GM23338 (cell line): Measurements from ENCODE around the gene BNC2. TPM values are rescaled to one million over a fixed set of nuclear protein-coding genes. Genes with fewer than 3 reads are reported as not detected.

Experiments
- ATAC-seq: fragments of 200-7000 bp; cut with Tn5 transposase; 3 replicates; pipeline ENCODE4 v1.9.1; 2020
- DNase-seq: peaks from one replicate; pipeline ENCODE4 v3.0.0-alpha.2; 2015; ENCODE audit warnings: low spot score
- H2AFZ ChIP-seq: fragments of 200-600 bp; sonication (generic); 2 replicates; pipeline ENCODE4 v1.8.0; 2016; ENCODE audit warnings: antibody characterized with exemption, mild to moderate bottlenecking, moderate library complexity
- H3F3A ChIP-seq: fragments of 200-600 bp; sonication (generic); replicated peaks from 2 replicates; pipeline ENCODE4 v1.8.0; 2017; ENCODE audit warnings: antibody characterized with exemption, mixed run types, low read depth
- H3K27ac ChIP-seq: fragments of 200-600 bp; sonication (generic); 2 replicates; pipeline ENCODE4 v1.6.1; 2016; ENCODE audit warnings: low read depth
- H3K27me3 ChIP-seq: fragments of 200-600 bp; sonication (generic); 2 replicates; pipeline ENCODE4 v1.8.0; 2016; ENCODE audit warnings: mild to moderate bottlenecking, mixed run types, moderate library complexity; ENCODE audit not compliant: insufficient read depth
- H3K36me3 ChIP-seq: fragments of 200-600 bp; sonication (generic); 2 replicates; pipeline ENCODE4 v1.8.0; 2016; ENCODE audit warnings: mild to moderate bottlenecking; ENCODE audit not compliant: insufficient read depth
- H3K4me1 ChIP-seq: fragments of 200-600 bp; sonication (generic); 2 replicates; pipeline ENCODE4 v1.8.0; 2016; ENCODE audit warnings: mild to moderate bottlenecking, moderate library complexity; ENCODE audit not compliant: insufficient read depth
- H3K4me2 ChIP-seq: fragments of 200-600 bp; sonication (generic); 2 replicates; pipeline ENCODE4 v1.7.1; 2017; ENCODE audit warnings: mixed run types
- H3K4me3 ChIP-seq: fragments of 200-600 bp; sonication (generic); 2 replicates; pipeline ENCODE4 v1.6.1; 2016; ENCODE audit warnings: mixed run types
- H3K79me2 ChIP-seq: fragments of 200-600 bp; sonication (generic); replicated peaks from 2 replicates; pipeline ENCODE4 v1.8.0; 2017; ENCODE audit warnings: mild to moderate bottlenecking; ENCODE audit not compliant: insufficient read depth
- H3K9me2 ChIP-seq: fragments of 200-600 bp; sonication (generic); 2 replicates; pipeline ENCODE4 v1.8.0; 2017; ENCODE audit not compliant: insufficient read depth
- H4K20me1 ChIP-seq: fragments of 200-600 bp; sonication (generic); replicated peaks from 2 replicates; pipeline ENCODE4 v1.8.0; 2017; ENCODE audit warnings: mild to moderate bottlenecking; ENCODE audit not compliant: insufficient read depth
- H3K27ac Mint-ChIP-seq: 2 replicates; pipeline ENCODE4 v1.8.0; 2020; ENCODE audit warnings: inconsistent platforms, mild to moderate bottlenecking, moderate library complexity, mixed read lengths
- H3K27me3 Mint-ChIP-seq: 3 replicates; pipeline ENCODE4 v1.8.0; 2022; ENCODE audit warnings: low read depth, mild to moderate bottlenecking, moderate library complexity, mixed read lengths, inconsistent platforms; ENCODE audit not compliant: insufficient read depth, poor library complexity
- H3K36me3 Mint-ChIP-seq: 3 replicates; pipeline ENCODE4 v1.8.0; 2021; ENCODE audit warnings: low read depth, mild to moderate bottlenecking, inconsistent platforms, moderate library complexity, mixed read lengths
- H3K4me1 Mint-ChIP-seq: 3 replicates; pipeline ENCODE4 v1.8.0; 2020; ENCODE audit warnings: mild to moderate bottlenecking, inconsistent platforms, mixed read lengths
- H3K4me3 Mint-ChIP-seq: 3 replicates; pipeline ENCODE4 v1.8.0; 2021; ENCODE audit warnings: moderate library complexity, mild to moderate bottlenecking, inconsistent platforms, mixed read lengths
- H3K9me3 Mint-ChIP-seq: 3 replicates; pipeline ENCODE4 v1.8.0; 2020; ENCODE audit warnings: moderate library complexity, mild to moderate bottlenecking, inconsistent platforms, mixed read lengths
- CTCF ChIP-seq, 2 experiments: fragments of 200-600 bp in 1 of 2; sonication (generic) in 1 of 2; conservative IDR thresholded peaks; 2 replicates each; pipeline versions ENCODE4 v1.5.1 to v1.6.1; 2016 to 2017; ENCODE audit warnings: antibody characterized with exemption in 2 of 2, low read depth in 2 of 2, mild to moderate bottlenecking in 2 of 2, moderate library complexity in 1 of 2
- EZH2phosphoT487 ChIP-seq: fragments of 200-600 bp; sonication (generic); IDR thresholded peaks from one replicate; pipeline ENCODE4 v1.8.1; 2018; ENCODE audit warnings: antibody characterized with exemption; ENCODE audit not compliant: unreplicated experiment
- JUNB ChIP-seq: IDR thresholded peaks from one replicate; pipeline ENCODE4 v1.6.1; 2016; ENCODE audit warnings: antibody characterized with exemption; ENCODE audit not compliant: unreplicated experiment
- ZNF114 ChIP-seq: fragments of 250-450 bp; sonication (Bioruptor Pico); IDR thresholded peaks from 2 replicates; pipeline ENCODE4 v1.5.0; 2020; ENCODE audit warnings: mild to moderate bottlenecking, moderate library complexity
- ZNF331 ChIP-seq: fragments of 250-450 bp; sonication (Bioruptor Pico); IDR thresholded peaks from 2 replicates; pipeline ENCODE4 v1.5.0; 2020; ENCODE audit warnings: low read depth, mild to moderate bottlenecking, moderate library complexity
- polyA plus RNA-seq: library from polyadenylated mRNA; unstranded; fragments of >200 nt; fragmentation: Nextera tagmentation; extraction: Ambion mirVana; gene quantifications from 2 replicates; pipeline ENCODE4 v1.2.1, GENCODE V29; 2016
- total RNA-seq: library from RNA; depleted of rRNA; stranded (reverse); fragments of >200 nt; shearing (Covaris generic); gene quantifications from 2 replicates; pipeline ENCODE4 v1.2.3, GENCODE V29; 2014

The BNC2 gene
- total and polyA plus RNA-seq, 2 experiments from 2014 or later, result 12.7 to 13.2 TPM

GRCh38 chr9:16877256-16877655 is 6.8 kb upstream of the BNC2 start:
- H3K4me3 ChIP-seq, result no peak overlapping the region
- H4K20me1 ChIP-seq, result no peaks in the 10 kb centered on the region
- no peak overlapping the region for H3K27ac ChIP-seq
- no peaks in the 10 kb centered on the region for H3K79me2 ChIP-seq
- H3K9me2 ChIP-seq, result no peaks in the 10 kb centered on the region; the same call in 1 of the 2 replicates
- DNase-seq, result no peak
- no peaks in the 10 kb centered on the region; the same call in 1 of the 2 replicates for H3F3A ChIP-seq
- TF ChIP-seq EZH2phosphoT487, result no peak
- no peak for TF ChIP-seq CTCF (conservative IDR thresholded peaks at IDR 0.05; ENCODE audit: low read depth in 2 of 2)
- H3K27me3 ChIP-seq, result 0 out of 2 replicates have a peak, but pooled peaks cover 4% of the 10 kb centered on the region
- Mint-ChIP-seq H3K36me3 (peaks cover 7% of the 10 kb centered on the region; the same call in 1 of the 3 replicates), H3K27me3 (no peaks in the 10 kb centered on the region), H3K27ac (no peak overlapping the region), H3K4me1 (peaks cover 13% of the 10 kb centered on the region), H3K9me3 (peaks cover 16% of the 10 kb centered on the region), H3K4me3 (no peak overlapping the region)
- no peaks in the 10 kb centered on the region for H3K36me3 ChIP-seq
- H2AFZ ChIP-seq, result peak overlapping the region; percentile 66; the same call in 1 of the 2 replicates
- H3K4me1 ChIP-seq, result peaks cover 21% of the 10 kb centered on the region
- ATAC-seq, result no peak
- no peak overlapping the region for H3K4me2 ChIP-seq

- H3K27me3 ChIP-seq, result peaks cover 12% of the 10 kb centered on the region
- no peaks in the 10 kb centered on the region; the same call in 1 of the 2 replicates for H4K20me1 ChIP-seq
- no peak overlapping the region for H3K27ac ChIP-seq
- no peak overlapping the region for H3K4me3 ChIP-seq
- TF ChIP-seq ZNF331 (CRISPR knock-in tag), result no peak
- no peak for TF ChIP-seq ZNF114 (CRISPR knock-in tag)
- no peak for TF ChIP-seq JUNB
- TF ChIP-seq CTCF (conservative IDR thresholded peaks at IDR 0.05; ENCODE audit: low read depth in 2 of 2), result no peak
- no peaks in the 10 kb centered on the region for H3K36me3 ChIP-seq
- no peak overlapping the region for H3K27ac Mint-ChIP-seq
- H3K36me3 Mint-ChIP-seq, result peaks cover 4% of the 10 kb centered on the region; the same call in 1 of the 3 replicates
- no peak for DNase-seq
- ATAC-seq, result no peak
- H3K4me1 Mint-ChIP-seq, result peaks cover 21% of the 10 kb centered on the region
- peaks cover 16% of the 10 kb centered on the region for H3K79me2 ChIP-seq
- peaks cover 2% of the 10 kb centered on the region for H3K27me3 Mint-ChIP-seq
- peaks cover 32% of the 10 kb centered on the region for H3K4me1 ChIP-seq
- H3K4me2 ChIP-seq, result 0 out of 2 replicates have a peak overlapping the region, but pooled peaks have one; percentile 30
- no peaks in the 10 kb centered on the region for H3K9me2 ChIP-seq
- H3K9me3 Mint-ChIP-seq, result peaks cover 9% of the 10 kb centered on the region
- H2AFZ ChIP-seq, result no peak overlapping the region
- H3F3A ChIP-seq, result no peaks in the 10 kb centered on the region; the same call in 1 of the 2 replicates
- H3K4me3 Mint-ChIP-seq, result no peak overlapping the region
These were observed 2.8 kb upstream of the BNC2 start for GRCh38 chr9:16873126-16873802.
